GM23248 (cell line): Measurements from ENCODE around the gene TIMM44. TPM values are rescaled to one million over a fixed set of nuclear protein-coding genes. Genes with fewer than 3 reads are reported as not detected.

Experiments
- DNase-seq: peaks from one replicate; pipeline ENCODE4 v3.0.0-alpha.2; 2015
- H2AFZ ChIP-seq: fragments of 200-600 bp; sonication (generic); 2 replicates; pipeline ENCODE4 v1.6.1; 2016; ENCODE audit warnings: antibody characterized with exemption
- H3F3A ChIP-seq: fragments of 200-600 bp; sonication (generic); 2 replicates; pipeline ENCODE4 v1.6.1; 2016; ENCODE audit warnings: mild to moderate bottlenecking, antibody characterized with exemption, mixed run types; ENCODE audit not compliant: insufficient read depth
- H3K27ac ChIP-seq: fragments of 200-600 bp; sonication (generic); 2 replicates; pipeline ENCODE4 v1.5.1; 2016; ENCODE audit warnings: mild to moderate bottlenecking
- H3K27me3 ChIP-seq: fragments of 200-600 bp; sonication (generic); replicated peaks from 2 replicates; pipeline ENCODE4 v1.6.1; 2016; ENCODE audit warnings: mild to moderate bottlenecking; ENCODE audit not compliant: insufficient read depth
- H3K36me3 ChIP-seq: fragments of 200-600 bp; sonication (generic); 2 replicates; pipeline ENCODE4 v1.6.1; 2016; ENCODE audit warnings: low read depth, mild to moderate bottlenecking
- H3K4me1 ChIP-seq: fragments of 200-600 bp; sonication (generic); 2 replicates; pipeline ENCODE4 v1.6.1; 2016; ENCODE audit warnings: mild to moderate bottlenecking; ENCODE audit not compliant: insufficient read depth
- H3K4me2 ChIP-seq: fragments of 200-600 bp; sonication (generic); one replicate; pipeline ENCODE4 v1.6.1; 2016; ENCODE audit warnings: mild to moderate bottlenecking; ENCODE audit not compliant: unreplicated experiment
- H3K4me3 ChIP-seq: fragments of 200-600 bp; sonication (generic); 2 replicates; pipeline ENCODE4 v1.5.1; 2016; ENCODE audit warnings: mild to moderate bottlenecking
- H3K79me2 ChIP-seq: fragments of 200-600 bp; sonication (generic); 2 replicates; pipeline ENCODE4 v1.6.1; 2016; ENCODE audit warnings: mild to moderate bottlenecking; ENCODE audit not compliant: insufficient read depth
- H3K9ac ChIP-seq: fragments of 200-600 bp; sonication (generic); 2 replicates; pipeline ENCODE4 v1.6.1; 2016; ENCODE audit warnings: mild to moderate bottlenecking
- H3K9me2 ChIP-seq: fragments of 200-600 bp; sonication (generic); 2 replicates; pipeline ENCODE4 v1.6.1; 2016; ENCODE audit warnings: mixed run types, mild to moderate bottlenecking, moderate library complexity; ENCODE audit not compliant: insufficient read depth
- H3K9me3 ChIP-seq: fragments of 200-600 bp; sonication (generic); one replicate; pipeline ENCODE4 v1.6.1; 2017; ENCODE audit warnings: low read depth
- H4K20me1 ChIP-seq: fragments of 200-600 bp; sonication (generic); 2 replicates; pipeline ENCODE4 v1.6.0; 2016; ENCODE audit not compliant: insufficient read depth
- EZH2 ChIP-seq: fragments of 200-600 bp; sonication (generic); IDR thresholded peaks from 2 replicates; pipeline ENCODE4 v1.6.1; 2018; ENCODE audit warnings: antibody characterized with exemption, mild to moderate bottlenecking; ENCODE audit not compliant: insufficient read depth, poor library complexity, severe bottlenecking
- EZH2phosphoT487 ChIP-seq: fragments of 200-600 bp; sonication (generic); IDR thresholded peaks from 2 replicates; pipeline ENCODE4 v1.6.1; 2018; ENCODE audit warnings: antibody characterized with exemption, moderate library complexity, mild to moderate bottlenecking, low read depth; ENCODE audit not compliant: insufficient read depth
- WGBS, 2 experiments: methylation state at CpG; one replicate each; pipeline ENCODE4 v1.1.6; 2015 to 2017; ENCODE audit warnings: low lambda C conversion rate in 2 of 2, low coverage in 1 of 2; ENCODE audit errors: missing lambda C conversion rate in 2 of 2; 5-methylcytosine and 5-hydroxymethylcytosine counted together
- in situ Hi-C: fragments of 300-500 bp; cut with MboI; formaldehyde crosslinking; loops from 2 replicates; pipeline ENCODE4 v1.15.0; 2020
- polyA plus RNA-seq: library from polyadenylated mRNA; unstranded; fragments of >200 nt; fragmentation: Nextera tagmentation; extraction: Ambion mirVana; gene quantifications from 2 replicates; pipeline ENCODE4 v1.2.1, GENCODE V29; 2016
- total RNA-seq: library from RNA; depleted of rRNA; stranded (reverse); fragments of >200 nt; shearing (Covaris generic); gene quantifications from 2 replicates; pipeline ENCODE4 v1.2.3, GENCODE V29; 2014; rRNA removed

The TIMM44 gene
- total and polyA plus RNA-seq, 2 experiments from 2014 or later = 25.8 to 53.1 TPM

GRCh38 chr19:7879111-7879807, 64.2 kb downstream of the TIMM44 start:
- Histone ChIP-seq H3K79me2 (no peaks in the 10 kb centered on the region), H3K9ac (no peak overlapping the region), H3K9me2 (no peaks in the 10 kb centered on the region), H3K4me2 (no peak overlapping the region), H3F3A (no peaks in the 10 kb centered on the region), H2AFZ (no peak overlapping the region), H4K20me1 (no peaks in the 10 kb centered on the region), H3K27me3 (peaks cover 13% of the 10 kb centered on the region), H3K4me3 (no peak overlapping the region), H3K9me3 (no peaks in the 10 kb centered on the region), H3K36me3 (no peaks in the 10 kb centered on the region), H3K4me1 (no peaks in the 10 kb centered on the region), H3K27ac (no peak overlapping the region)
- no peak for DNase-seq
- TF ChIP-seq EZH2phosphoT487 = no peak
- no peak for TF ChIP-seq EZH2
- in situ Hi-C loops = no loop called here
- 67 to 68% methylated on average over 12 to 18 of the region's 18 CpGs for WGBS, 2 experiments

DNA sequence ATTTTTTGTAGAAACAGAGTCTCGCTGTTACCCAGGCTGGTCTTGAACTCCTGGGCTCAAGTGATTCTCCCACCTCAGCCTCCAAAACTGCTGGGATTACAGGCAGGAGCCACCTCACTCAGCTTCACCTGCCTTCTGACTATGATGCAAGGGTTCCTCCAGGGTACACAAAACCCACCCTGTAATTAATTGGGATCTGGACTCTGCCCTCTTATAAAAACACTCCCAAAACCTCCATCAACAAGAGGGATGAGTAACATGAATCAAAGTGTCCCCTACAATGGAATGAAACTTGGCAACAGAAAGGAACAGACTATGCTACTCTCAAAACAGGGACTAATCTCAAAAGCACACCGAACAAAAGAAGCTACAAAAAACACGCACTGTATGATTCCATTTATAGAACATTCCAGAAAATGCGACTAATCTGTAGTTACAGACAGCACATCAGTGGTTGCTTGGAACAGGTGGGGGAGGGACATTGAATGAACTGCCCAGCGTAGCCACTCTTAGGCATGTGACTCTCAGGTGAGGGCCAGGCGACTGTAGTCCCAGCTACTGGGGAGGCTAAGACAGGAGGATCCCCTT, 66.1 kb downstream of the TIMM44 start:
- H3K9me2 ChIP-seq = no peaks in the 10 kb centered on the region
- H2AFZ ChIP-seq = no peak overlapping the region
- DNase-seq = no peak
- no peaks in the 10 kb centered on the region for H3K9me3 ChIP-seq
- no peaks in the 10 kb centered on the region for H3K79me2 ChIP-seq
- no peak overlapping the region for H3K4me3 ChIP-seq
- no peaks in the 10 kb centered on the region for H3K36me3 ChIP-seq
- no peaks in the 10 kb centered on the region for H3K4me1 ChIP-seq
- 49 to 52% methylated on average over 6 of the region's 6 CpGs for WGBS, 2 experiments
- no peak overlapping the region for H3K4me2 ChIP-seq
- TF ChIP-seq EZH2phosphoT487 (no peak), EZH2 (no peak)
- no peak overlapping the region for H3K27ac ChIP-seq
- no peaks in the 10 kb centered on the region for H4K20me1 ChIP-seq
- in situ Hi-C loops = no loop called here
- H3K9ac ChIP-seq = no peak overlapping the region
- no peaks in the 10 kb centered on the region for H3F3A ChIP-seq
- H3K27me3 ChIP-seq = peaks cover 22% of the 10 kb centered on the region

Other genes starting within 250 kb of the TIMM44 start
- not detected in 2 replicates for gene FCER2, start 241.5 kb downstream of the TIMM44 start, total RNA-seq
- 0.33 TPM in 1 of 2 replicates, not detected in the other for gene FCER2, start 241.5 kb downstream of the TIMM44 start, polyA plus RNA-seq
- gene CLEC4G, start 211.6 kb downstream of the TIMM44 start, total RNA-seq = not detected in 2 replicates
- not detected in 2 replicates for gene CLEC4G, start 211.6 kb downstream of the TIMM44 start, polyA plus RNA-seq
- gene CD209, start 196.1 kb downstream of the TIMM44 start, total RNA-seq = not detected in 2 replicates
- not detected in 2 replicates for gene CD209, start 196.1 kb downstream of the TIMM44 start, polyA plus RNA-seq
- gene CLEC4M, start 180.4 kb downstream of the TIMM44 start, total RNA-seq = not detected in 2 replicates
- gene CLEC4M, start 180.4 kb downstream of the TIMM44 start, polyA plus RNA-seq = not detected in 2 replicates
- gene EVI5L, start 113.4 kb downstream of the TIMM44 start, total RNA-seq = 24.3 and 26.8 TPM in 2 replicates
- 6.9 and 8.4 TPM in 2 replicates for gene EVI5L, start 113.4 kb downstream of the TIMM44 start, polyA plus RNA-seq
- gene PRR36, start 69.3 kb downstream of the TIMM44 start, total RNA-seq = not detected in 2 replicates
- 0.10 TPM in 1 of 2 replicates, not detected in the other for gene PRR36, start 69.3 kb downstream of the TIMM44 start, polyA plus RNA-seq
- 3.5 and 3.6 TPM in 2 replicates for gene LRRC8E, start 55.2 kb downstream of the TIMM44 start, total RNA-seq
- 3.7 and 4.0 TPM in 2 replicates for gene LRRC8E, start 55.2 kb downstream of the TIMM44 start, polyA plus RNA-seq
- 9.7 and 14.8 TPM in 2 replicates for gene MAP2K7, start 39.8 kb downstream of the TIMM44 start, total RNA-seq
- gene MAP2K7, start 39.8 kb downstream of the TIMM44 start, polyA plus RNA-seq = 4.6 and 4.8 TPM in 2 replicates
- gene TGFBR3L, start 28.8 kb downstream of the TIMM44 start, total RNA-seq = 9.0 TPM in 1 of 2 replicates, not detected in the other
- gene TGFBR3L, start 28.8 kb downstream of the TIMM44 start, polyA plus RNA-seq = 24.3 and 30.6 TPM in 2 replicates
- gene SNAPC2, start 23.3 kb downstream of the TIMM44 start, total RNA-seq = 20.5 and 33.7 TPM in 2 replicates
- gene SNAPC2, start 23.3 kb downstream of the TIMM44 start, polyA plus RNA-seq = 47.2 and 49.4 TPM in 2 replicates
- 3.5 and 9.0 TPM in 2 replicates for gene CTXN1, start 17.5 kb downstream of the TIMM44 start, total RNA-seq
- 3.3 and 3.4 TPM in 2 replicates for gene CTXN1, start 17.5 kb downstream of the TIMM44 start, polyA plus RNA-seq
- gene ELAVL1, start 62.0 kb upstream of the TIMM44 start, total RNA-seq = 44.0 and 48.1 TPM in 2 replicates
- 74.4 and 78.9 TPM in 2 replicates for gene ELAVL1, start 62.0 kb upstream of the TIMM44 start, polyA plus RNA-seq
- gene CCL25, start 109.1 kb upstream of the TIMM44 start, total RNA-seq = not detected in 2 replicates
- gene CCL25, start 109.1 kb upstream of the TIMM44 start, polyA plus RNA-seq = not detected in 2 replicates
- gene FBN3, start 205.9 kb upstream of the TIMM44 start, total RNA-seq = not detected in 2 replicates
- not detected in 2 replicates for gene FBN3, start 205.9 kb upstream of the TIMM44 start, polyA plus RNA-seq